NCI-H2227 (cell line): ENCODE results near the gene OPA1.

Experiments used
- DNase-seq: peaks from one replicate; lab custom pipeline; 2025; ENCODE audit not compliant: unreplicated experiment; lab: John Stamatoyannopoulos, UW

OPA1 gene

DNA sequence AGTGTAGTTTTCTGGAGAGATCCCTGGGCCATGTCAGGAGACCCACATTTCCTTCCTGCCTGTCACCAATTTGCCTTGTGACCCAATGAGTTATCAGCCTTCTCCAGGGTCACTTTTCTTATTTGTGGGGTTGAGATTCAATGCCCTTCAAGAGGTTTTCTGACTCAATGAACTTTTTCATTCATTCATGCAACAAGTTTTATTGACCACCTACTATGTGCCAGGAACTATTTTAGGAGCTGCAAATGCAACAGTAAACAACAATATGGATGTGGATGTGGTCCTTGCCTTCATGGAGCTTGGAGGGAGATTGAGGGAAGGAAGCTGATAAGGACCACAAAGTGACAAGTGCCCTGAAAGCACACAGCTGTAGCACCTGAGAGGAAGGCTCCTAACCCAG is 142.8 kb downstream of the OPA1 start:
- no peak for DNase-seq

DNA sequence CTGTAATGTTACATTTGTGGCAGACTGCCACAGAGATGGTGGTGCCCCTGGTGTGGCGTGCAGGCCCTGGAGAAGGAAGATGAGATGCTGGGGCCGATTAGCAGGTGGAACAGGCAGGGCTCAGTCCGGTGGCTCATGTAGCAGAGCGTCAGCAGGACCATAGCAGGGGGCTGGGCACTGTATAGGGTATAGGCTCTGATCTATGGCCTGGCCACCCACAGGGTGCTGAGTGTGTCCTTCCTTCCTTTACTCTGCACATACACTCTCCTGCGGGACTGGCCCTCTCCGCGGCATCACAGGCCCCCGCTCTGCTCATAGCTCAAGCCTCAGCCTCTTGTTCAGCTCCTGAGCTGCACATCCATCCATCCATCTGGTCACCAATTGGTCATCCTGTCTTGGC is 143.6 kb downstream of the OPA1 start:
- no peak for DNase-seq

DNA sequence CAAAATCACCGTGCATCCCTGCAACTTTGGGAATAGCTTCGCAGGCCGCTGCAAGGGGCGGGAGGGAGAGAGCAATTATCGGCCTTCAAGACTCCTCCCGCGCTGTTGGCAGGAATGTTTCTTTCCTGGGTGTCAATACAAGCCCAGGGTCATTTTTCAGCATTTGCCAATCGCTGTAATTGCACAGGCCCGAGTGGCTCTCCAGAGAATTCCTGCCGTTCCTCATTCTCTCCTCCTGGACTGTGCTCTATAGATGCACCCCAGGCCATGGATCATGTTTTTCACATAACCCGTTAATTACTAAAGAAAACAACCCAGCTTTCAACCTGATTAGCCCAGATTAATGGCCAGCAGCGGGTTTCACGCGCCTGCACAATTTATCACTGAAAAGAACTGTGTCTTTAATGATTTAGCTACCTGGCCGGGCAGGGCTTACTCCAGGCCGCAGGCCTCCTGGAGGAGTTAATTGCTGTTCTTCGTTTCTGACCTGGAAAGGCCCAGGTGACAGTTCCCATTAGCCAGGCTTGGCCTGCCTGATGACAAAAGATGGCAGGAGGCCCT is 144.3 kb downstream of the OPA1 start:
- DNase-seq = peak; percentile 45

DNA sequence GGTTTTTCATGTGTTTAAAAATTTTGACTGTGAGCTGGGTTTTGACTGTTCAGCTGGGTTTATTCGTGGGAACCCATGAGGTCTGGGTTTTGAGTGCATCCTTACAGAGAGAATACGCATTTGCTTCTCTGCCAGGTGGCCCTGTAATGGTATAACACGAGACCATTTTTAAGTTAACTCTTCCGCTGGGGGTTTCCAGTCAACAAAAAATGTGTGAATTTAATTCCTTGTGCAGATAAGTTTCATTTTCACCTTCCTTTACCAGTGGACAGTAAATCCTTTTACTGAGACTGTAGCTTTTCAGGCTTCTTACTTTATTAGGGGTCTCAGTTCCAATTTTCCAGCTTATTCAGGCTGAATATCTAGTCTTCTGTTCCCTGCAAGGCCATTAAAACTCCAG is 149.6 kb downstream of the OPA1 start:
- DNase-seq = no peak

DNA sequence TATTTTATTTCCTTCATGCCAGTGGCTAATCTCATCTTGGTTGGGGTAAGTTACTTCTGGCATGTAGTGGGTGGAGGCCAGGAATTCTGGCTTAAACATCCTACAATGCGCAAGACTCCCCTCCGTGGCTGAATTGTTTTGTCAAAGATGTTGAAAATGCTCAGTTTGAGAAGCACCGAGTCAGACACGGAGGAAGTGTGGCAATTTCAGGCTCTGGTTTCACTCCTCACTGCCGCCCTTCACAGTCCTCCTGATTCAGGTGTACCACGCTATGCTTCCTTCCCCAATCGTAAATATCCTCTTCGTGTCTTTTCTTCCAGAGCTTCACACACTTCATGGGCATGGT is 150.7 kb downstream of the OPA1 start:
- DNase-seq = no peak

DNA sequence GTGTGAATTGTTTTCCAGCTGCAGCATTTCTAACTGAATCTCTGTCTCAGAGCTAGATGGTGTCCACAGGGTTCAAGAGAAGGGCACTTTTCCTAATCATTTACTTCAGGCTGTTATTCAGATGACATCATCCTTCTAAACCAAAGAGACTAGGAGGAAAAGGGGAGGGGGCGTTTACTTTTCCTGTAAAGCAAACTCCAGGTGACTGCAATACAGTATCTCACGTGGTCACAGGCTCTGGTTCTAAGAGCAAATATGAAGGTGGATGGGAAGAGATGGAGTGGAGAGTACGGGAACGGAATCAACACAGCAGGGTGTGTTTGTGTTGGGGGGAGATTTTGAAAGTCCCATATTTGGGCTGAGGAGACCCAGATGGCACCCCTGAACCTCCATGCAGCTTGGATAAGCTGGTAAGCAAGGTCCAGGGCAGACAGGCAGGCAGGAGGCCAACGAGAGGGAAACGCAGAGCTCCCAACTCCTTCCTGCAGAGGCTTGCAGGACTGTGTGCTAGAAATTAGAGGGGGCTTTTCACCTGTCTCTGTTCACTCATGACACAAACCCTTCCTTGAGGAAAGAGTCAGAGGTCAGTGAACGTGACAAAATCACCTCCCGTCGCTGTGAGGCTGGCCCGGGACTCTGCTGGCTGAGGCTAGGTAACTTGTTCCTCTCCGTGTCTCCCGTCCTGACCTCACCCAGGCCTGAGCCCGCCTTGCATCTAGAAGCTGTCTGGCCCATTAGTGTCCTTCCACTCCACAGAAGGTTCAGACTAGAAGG is 151.2 kb downstream of the OPA1 start:
- DNase-seq = peak; percentile 16

DNA sequence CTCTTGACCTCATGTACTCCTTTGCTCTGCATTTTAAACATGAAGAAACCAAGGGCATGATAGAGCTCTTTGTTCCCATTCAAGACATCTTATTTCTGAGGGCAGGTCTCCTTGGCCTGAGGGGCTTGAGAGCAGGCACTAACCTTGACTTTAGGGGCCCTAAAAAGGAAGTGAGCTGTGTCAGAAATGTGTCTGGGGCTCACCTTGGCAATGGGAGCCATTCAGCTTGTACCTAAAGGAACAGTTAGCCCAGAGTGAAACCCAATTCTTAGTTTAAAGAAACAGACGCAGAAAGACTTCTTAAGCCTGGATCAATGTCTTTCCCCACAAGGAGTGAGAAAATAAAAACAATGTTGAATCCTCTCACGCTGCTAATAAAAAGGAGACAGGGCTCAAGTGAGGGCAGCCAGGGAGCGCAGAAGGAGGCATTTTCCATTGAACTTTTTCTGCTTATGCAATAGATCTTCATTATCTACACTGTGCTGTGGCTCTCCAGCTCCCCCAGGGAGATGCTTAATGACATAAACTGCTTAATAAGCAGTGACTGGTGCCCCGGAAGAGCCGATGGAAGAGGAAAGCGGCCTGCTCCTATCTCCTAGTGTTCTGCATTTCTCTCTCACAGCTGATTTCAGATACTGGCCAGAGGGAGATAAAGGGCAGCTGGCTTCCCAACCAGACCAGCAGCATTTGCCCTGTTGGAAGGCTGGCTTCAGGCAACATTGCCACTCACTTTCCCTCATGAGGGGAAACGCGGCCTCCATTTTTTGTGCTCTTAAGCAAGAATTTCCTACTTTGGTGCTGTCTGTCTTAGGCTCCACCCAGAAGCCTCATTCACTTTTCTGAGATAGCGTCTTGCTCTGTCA is 152.0 kb downstream of the OPA1 start:
- no peak for DNase-seq

DNA sequence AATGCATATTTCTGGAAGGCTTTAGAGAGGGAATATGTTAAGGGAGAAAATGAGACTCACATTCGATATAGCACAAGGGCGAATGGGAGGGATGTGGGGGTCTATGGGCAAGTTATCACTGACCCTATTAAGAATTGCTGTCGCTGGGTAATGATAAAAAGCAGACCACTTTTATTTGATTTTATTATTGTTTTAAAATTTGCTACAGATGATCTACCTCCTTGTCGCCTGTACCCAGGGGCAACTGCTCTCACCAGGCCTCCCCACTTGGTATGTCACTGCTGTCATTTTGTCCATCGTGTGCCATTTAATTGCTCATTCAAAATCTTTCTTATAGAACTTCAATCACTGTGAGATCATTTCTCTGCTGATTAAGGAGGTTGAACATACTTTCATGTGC is 153.8 kb downstream of the OPA1 start:
- DNase-seq = no peak
